Lower leg skin (tissue), 3 donors: Measurements from ENCODE around the gene DLX2.

Experiments used
- POLR2A ChIP-seq, 2 donors: fragments of 450-650 bp; IDR thresholded peaks; one replicate each; pipeline ENCODE4 v1.6.1; 2016 to 2017; ENCODE audit warnings: antibody characterized with exemption in 2 of 2, mild to moderate bottlenecking in 1 of 2, moderate library complexity in 1 of 2
- TF ChIP-seq, protein P1 (sequence below), 3 donors: fragments of 450-650 bp; IDR thresholded peaks; one replicate each; pipeline ENCODE4 v1.5.1; 2016; ENCODE audit warnings: antibody characterized with exemption in 3 of 3, mild to moderate bottlenecking in 3 of 3, moderate library complexity in 2 of 3

DNA sequence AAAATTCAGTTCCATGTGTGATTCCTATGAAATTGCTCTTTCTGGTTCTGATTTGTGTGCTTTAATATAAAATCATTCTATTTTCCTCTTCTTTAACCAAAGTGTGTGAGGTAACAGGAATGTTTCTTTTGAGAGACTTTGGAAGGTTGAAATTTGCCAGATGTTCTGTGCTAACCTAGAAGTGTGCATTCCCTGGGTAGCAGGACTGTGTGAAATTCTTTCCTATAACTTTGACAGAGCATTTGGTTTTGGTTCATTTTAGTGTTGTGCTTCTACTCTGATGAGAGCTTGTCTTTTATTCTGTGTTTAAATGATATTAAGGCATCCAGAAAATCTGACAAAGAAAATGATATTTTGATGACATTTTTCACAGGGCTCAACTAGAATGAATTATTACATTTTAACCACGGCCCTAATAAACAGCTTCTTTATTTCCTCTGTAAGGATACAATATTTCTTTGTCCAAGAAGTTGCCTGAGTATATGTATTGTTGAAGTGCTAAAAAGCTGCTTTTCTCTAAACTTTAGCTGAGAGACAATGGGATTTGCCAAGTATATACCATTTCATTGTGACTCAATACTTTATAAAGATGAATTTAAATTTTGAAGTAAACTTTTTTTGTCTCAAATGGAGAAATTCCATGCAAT, 52.1 kb downstream of the DLX2 start:
- TF ChIP-seq, protein P1, sequence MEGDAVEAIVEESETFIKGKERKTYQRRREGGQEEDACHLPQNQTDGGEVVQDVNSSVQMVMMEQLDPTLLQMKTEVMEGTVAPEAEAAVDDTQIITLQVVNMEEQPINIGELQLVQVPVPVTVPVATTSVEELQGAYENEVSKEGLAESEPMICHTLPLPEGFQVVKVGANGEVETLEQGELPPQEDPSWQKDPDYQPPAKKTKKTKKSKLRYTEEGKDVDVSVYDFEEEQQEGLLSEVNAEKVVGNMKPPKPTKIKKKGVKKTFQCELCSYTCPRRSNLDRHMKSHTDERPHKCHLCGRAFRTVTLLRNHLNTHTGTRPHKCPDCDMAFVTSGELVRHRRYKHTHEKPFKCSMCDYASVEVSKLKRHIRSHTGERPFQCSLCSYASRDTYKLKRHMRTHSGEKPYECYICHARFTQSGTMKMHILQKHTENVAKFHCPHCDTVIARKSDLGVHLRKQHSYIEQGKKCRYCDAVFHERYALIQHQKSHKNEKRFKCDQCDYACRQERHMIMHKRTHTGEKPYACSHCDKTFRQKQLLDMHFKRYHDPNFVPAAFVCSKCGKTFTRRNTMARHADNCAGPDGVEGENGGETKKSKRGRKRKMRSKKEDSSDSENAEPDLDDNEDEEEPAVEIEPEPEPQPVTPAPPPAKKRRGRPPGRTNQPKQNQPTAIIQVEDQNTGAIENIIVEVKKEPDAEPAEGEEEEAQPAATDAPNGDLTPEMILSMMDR (IDR thresholded peaks at IDR 0.05), result no peak
- TF ChIP-seq POLR2A (IDR thresholded peaks at IDR 0.05), result no peak
